Activated T-helper 17 cell treated with anti-CD3 and anti-CD28 coated beads, Interleukin-2, amount 50 U/mL, for 72 hours (primary cell): ENCODE measurements around the gene SCN8A. TPM values are rescaled to one million over a fixed set of nuclear protein-coding genes. Genes with fewer than 3 reads are reported as not detected.
"Not testable (repeated sequence)": the region's sequence is repeated elsewhere in the genome, so short reads cannot be mapped to it uniquely, and the experiment has no call there.

ENCODE experiments used
- ATAC-seq: fragments of 150-1000 bp; cut with Tn5 transposase; replicated peaks from 2 replicates; pipeline ENCODE4 v1.10.0; 2021; ENCODE audit warnings: mild to moderate bottlenecking, moderate library complexity
- H3K27ac Mint-ChIP-seq: one replicate; pipeline ENCODE4 v1.8.0; 2022; ENCODE audit warnings: mixed read lengths
- H3K27me3 Mint-ChIP-seq: one replicate; pipeline ENCODE4 v1.8.0; 2022; ENCODE audit warnings: mixed read lengths
- H3K36me3 Mint-ChIP-seq: one replicate; pipeline ENCODE4 v1.8.0; 2022; ENCODE audit warnings: low read depth, mild to moderate bottlenecking, mixed read lengths
- H3K4me1 Mint-ChIP-seq: one replicate; pipeline ENCODE4 v1.8.0; 2022; ENCODE audit warnings: mixed read lengths
- H3K4me3 Mint-ChIP-seq: one replicate; pipeline ENCODE4 v1.8.0; 2022; ENCODE audit warnings: mild to moderate bottlenecking, mixed read lengths
- H3K9me3 Mint-ChIP-seq: one replicate; pipeline ENCODE4 v1.8.0; 2022; ENCODE audit warnings: mixed read lengths
- total RNA-seq, 2 donors: library from RNA; stranded (reverse); gene quantifications; one replicate each; pipeline ENCODE4 v1.2.3, GENCODE V29; 2022

Gene SCN8A
- total RNA-seq, 2 donors from 2014 or later, result 0.73 to 1.2 TPM

DNA sequence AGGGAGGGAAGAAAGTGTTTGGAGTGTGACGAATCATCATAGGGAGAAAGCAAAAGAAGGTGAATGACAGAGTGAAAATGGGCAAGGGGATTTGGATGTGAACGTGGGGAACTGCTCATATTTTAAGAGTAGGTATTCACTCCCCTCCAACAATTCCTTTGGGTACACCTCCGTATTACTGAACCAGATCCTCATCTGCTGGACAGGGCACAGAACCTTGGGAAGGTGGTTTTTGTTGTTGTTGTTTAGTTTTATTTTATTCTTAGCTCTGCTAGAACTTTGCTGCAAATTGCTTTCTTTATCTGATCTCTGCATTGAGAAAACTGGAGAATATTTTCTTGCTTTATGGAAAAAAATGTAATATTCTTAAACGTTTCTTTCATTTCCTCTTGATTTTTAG lies 7.1 kb downstream of the SCN8A start:
- no peaks in the 10 kb centered on the region for H3K36me3 Mint-ChIP-seq
- H3K4me1 Mint-ChIP-seq, result no peaks in the 10 kb centered on the region
- H3K27me3 Mint-ChIP-seq, result peaks cover 34% of the 10 kb centered on the region
- no peak overlapping the region for H3K27ac Mint-ChIP-seq
- H3K4me3 Mint-ChIP-seq, result no peak overlapping the region
- no peak for ATAC-seq
- H3K9me3 Mint-ChIP-seq, result no peaks in the 10 kb centered on the region

- Mint-ChIP-seq H3K4me1 (no peaks in the 10 kb centered on the region), H3K4me3 (no peak overlapping the region), H3K27me3 (peaks cover 23% of the 10 kb centered on the region), H3K36me3 (no peaks in the 10 kb centered on the region), H3K9me3 (no peaks in the 10 kb centered on the region), H3K27ac (no peak overlapping the region)
- no peak for ATAC-seq
Measured at GRCh38 chr12:51600721-51601120, 9.7 kb downstream of the SCN8A start.

DNA sequence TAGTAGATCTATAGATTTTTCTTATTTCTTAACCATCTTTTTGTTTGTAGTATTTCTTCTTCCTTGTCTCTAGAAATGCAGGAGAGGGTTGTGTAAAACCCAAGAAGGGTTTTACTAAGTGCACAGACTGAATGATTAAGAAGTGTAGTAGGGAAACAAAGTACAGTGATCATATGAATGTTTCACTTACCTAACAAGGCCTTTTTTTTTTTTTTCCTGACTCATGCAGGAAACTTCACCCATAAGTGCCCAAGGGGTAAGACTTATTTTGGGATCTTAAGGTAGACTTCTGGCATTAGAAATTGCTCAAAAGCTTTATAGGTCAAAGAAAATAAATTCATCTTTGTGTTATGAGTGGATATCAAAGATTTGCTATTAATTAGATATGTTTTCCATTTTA lies 10.2 kb downstream of the SCN8A start:
- H3K9me3 Mint-ChIP-seq, result no peaks in the 10 kb centered on the region
- no peaks in the 10 kb centered on the region for H3K36me3 Mint-ChIP-seq
- no peak for ATAC-seq
- H3K4me1 Mint-ChIP-seq, result no peaks in the 10 kb centered on the region
- H3K4me3 Mint-ChIP-seq, result no peak overlapping the region
- H3K27me3 Mint-ChIP-seq, result peaks cover 19% of the 10 kb centered on the region
- no peak overlapping the region for H3K27ac Mint-ChIP-seq

- H3K9me3 Mint-ChIP-seq, H3K4me3 Mint-ChIP-seq, H3K27ac Mint-ChIP-seq, H3K36me3 Mint-ChIP-seq, H3K4me1 Mint-ChIP-seq, ATAC-seq: not testable (repeated sequence)
- peaks cover 10% of the 10 kb centered on the region for H3K27me3 Mint-ChIP-seq
Measured at GRCh38 chr12:51605896-51606295, 14.9 kb downstream of the SCN8A start.

- not testable (repeated sequence) for ATAC-seq, H3K4me1 Mint-ChIP-seq, H3K27ac Mint-ChIP-seq, H3K4me3 Mint-ChIP-seq, H3K9me3 Mint-ChIP-seq, H3K36me3 Mint-ChIP-seq
- H3K27me3 Mint-ChIP-seq, result peaks cover 10% of the 10 kb centered on the region
Measured at GRCh38 chr12:51607197-51607596, 16.2 kb downstream of the SCN8A start.

- H3K4me3 Mint-ChIP-seq, result no peak overlapping the region
- no peak for ATAC-seq
- H3K4me1 Mint-ChIP-seq, result no peaks in the 10 kb centered on the region
- H3K36me3 Mint-ChIP-seq, result no peaks in the 10 kb centered on the region
- peaks cover 16% of the 10 kb centered on the region for H3K27me3 Mint-ChIP-seq
- peaks cover 4% of the 10 kb centered on the region for H3K9me3 Mint-ChIP-seq
- H3K27ac Mint-ChIP-seq, result no peak overlapping the region
Measured at GRCh38 chr12:51620448-51620847, 29.4 kb downstream of the SCN8A start.

DNA sequence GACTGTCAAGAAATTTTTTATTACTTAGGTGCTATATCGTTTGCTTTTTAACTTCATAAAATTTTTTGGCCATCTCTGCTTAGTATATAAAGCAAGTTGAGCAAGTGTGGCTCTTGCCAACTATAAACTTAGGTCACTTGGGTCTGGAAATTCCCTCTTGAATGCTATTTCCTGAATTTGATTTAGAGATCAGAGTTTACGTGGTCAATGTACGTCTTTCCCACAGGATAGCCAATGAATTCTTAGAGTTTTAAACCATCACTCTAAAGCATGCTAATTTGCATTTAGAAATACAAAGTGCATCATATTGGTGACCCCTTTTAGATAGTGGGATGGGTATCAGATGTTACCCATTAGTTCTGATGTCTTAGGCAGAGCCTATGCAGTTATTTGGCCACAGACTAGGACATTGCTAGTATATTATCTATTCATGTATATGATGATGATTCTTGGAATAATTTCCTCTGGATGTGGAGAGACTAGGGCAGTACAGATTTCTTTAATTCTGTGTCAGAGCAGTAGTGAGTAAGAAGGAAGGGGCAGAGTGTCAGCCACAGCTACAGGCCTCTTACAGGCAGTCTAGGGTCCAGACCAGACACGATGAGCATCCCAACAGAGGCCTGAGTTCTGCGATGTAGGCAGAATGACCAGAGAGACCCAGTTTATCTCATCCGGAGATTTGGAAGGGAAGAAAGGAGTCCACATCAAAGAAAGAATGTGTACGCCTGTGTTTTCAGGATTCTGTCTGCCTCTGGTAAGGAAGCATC lies 30.3 kb downstream of the SCN8A start:
- Mint-ChIP-seq H3K4me1 (no peaks in the 10 kb centered on the region), H3K27me3 (peaks cover 25% of the 10 kb centered on the region), H3K36me3 (no peaks in the 10 kb centered on the region), H3K4me3 (no peak overlapping the region), H3K27ac (no peak overlapping the region), H3K9me3 (peaks cover 4% of the 10 kb centered on the region)
- no peak for ATAC-seq

GRCh38 chr12:51622564-51622963 lies 31.5 kb downstream of the SCN8A start:
- H3K27ac Mint-ChIP-seq, result no peak overlapping the region
- no peaks in the 10 kb centered on the region for H3K36me3 Mint-ChIP-seq
- no peaks in the 10 kb centered on the region for H3K4me1 Mint-ChIP-seq
- H3K27me3 Mint-ChIP-seq, result peaks cover 23% of the 10 kb centered on the region
- H3K9me3 Mint-ChIP-seq, result peaks cover 4% of the 10 kb centered on the region
- ATAC-seq, result no peak
- no peak overlapping the region for H3K4me3 Mint-ChIP-seq

- H3K9me3 Mint-ChIP-seq, result no peaks in the 10 kb centered on the region
- no peak for ATAC-seq
- H3K4me1 Mint-ChIP-seq, result no peaks in the 10 kb centered on the region
- no peaks in the 10 kb centered on the region for H3K36me3 Mint-ChIP-seq
- H3K27ac Mint-ChIP-seq, result no peak overlapping the region
- no peak overlapping the region for H3K4me3 Mint-ChIP-seq
- H3K27me3 Mint-ChIP-seq, result peaks cover 24% of the 10 kb centered on the region
Measured at GRCh38 chr12:51625370-51625769, 34.3 kb downstream of the SCN8A start.

GRCh38 chr12:51626115-51626514 lies 35.1 kb downstream of the SCN8A start:
- H3K27me3 Mint-ChIP-seq, result peaks cover 29% of the 10 kb centered on the region
- H3K9me3 Mint-ChIP-seq, result no peaks in the 10 kb centered on the region
- H3K36me3 Mint-ChIP-seq, result no peaks in the 10 kb centered on the region
- no peak for ATAC-seq
- no peaks in the 10 kb centered on the region for H3K4me1 Mint-ChIP-seq
- H3K27ac Mint-ChIP-seq, result no peak overlapping the region
- no peak overlapping the region for H3K4me3 Mint-ChIP-seq

DNA sequence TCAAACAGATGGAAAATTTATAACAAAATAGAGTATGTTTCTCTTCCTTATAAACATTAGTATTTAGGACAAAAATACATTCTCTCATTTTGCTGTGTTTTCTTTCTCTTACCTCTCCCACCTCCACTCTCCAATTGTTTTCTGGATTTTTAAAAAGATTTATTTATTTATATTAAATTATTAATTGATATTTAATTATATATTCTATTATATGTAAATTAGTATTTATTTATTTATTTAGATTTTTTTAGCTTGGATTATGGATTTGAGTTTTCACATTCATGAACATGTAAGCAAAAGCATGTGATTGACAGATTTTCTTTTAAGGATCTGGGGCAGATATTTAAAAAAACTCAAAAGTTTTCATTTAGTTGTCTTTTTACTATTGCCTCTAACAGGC lies 35.6 kb downstream of the SCN8A start:
- Mint-ChIP-seq H3K36me3 (no peaks in the 10 kb centered on the region), H3K9me3 (no peaks in the 10 kb centered on the region), H3K4me3 (no peak overlapping the region), H3K4me1 (no peaks in the 10 kb centered on the region), H3K27me3 (peaks cover 29% of the 10 kb centered on the region), H3K27ac (no peak overlapping the region)
- ATAC-seq, result no peak

DNA sequence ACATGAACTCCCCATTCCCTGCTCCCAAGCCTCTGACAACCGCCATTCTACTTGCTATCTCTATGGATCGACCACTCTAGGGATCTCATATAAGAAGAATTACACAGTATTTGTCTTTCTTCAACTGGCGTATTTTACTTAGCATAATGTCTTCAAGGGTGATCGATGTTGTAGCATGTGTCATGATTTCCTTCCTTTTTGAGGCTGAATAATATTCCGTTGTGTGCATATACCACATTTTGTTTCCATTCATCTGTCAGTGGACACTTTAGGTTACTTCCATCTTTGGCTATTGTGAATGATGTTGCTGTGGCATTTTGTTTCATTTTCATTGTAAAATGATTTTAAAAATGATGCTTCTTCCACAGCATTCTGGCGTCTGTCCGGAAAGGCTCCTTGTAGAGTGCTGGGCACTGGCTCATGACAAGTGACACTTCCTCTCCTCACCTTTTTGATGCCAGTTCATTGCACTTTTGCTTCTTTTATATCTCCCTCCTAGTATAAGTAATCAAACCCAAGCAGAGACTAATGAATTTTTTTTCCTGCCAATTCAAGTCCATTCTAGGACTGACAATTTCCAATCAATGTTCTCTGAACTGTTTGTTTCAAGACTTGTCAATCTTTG lies 39.3 kb downstream of the SCN8A start:
- no peak for ATAC-seq
- H3K36me3 Mint-ChIP-seq, result no peaks in the 10 kb centered on the region
- H3K4me3 Mint-ChIP-seq, result no peak overlapping the region
- no peaks in the 10 kb centered on the region for H3K4me1 Mint-ChIP-seq
- H3K27me3 Mint-ChIP-seq, result peaks cover 36% of the 10 kb centered on the region
- no peaks in the 10 kb centered on the region for H3K9me3 Mint-ChIP-seq
- H3K27ac Mint-ChIP-seq, result no peak overlapping the region

GRCh38 chr12:51630986-51631385 lies 40.0 kb downstream of the SCN8A start:
- Mint-ChIP-seq H3K4me3 (no peak overlapping the region), H3K27ac (no peak overlapping the region), H3K9me3 (no peaks in the 10 kb centered on the region), H3K4me1 (no peaks in the 10 kb centered on the region), H3K36me3 (no peaks in the 10 kb centered on the region), H3K27me3 (peaks cover 32% of the 10 kb centered on the region)
- no peak for ATAC-seq

- Mint-ChIP-seq H3K27me3 (peaks cover 28% of the 10 kb centered on the region), H3K27ac (no peak overlapping the region), H3K4me1 (no peaks in the 10 kb centered on the region), H3K4me3 (no peak overlapping the region), H3K9me3 (no peaks in the 10 kb centered on the region), H3K36me3 (no peaks in the 10 kb centered on the region)
- ATAC-seq, result no peak
Measured at GRCh38 chr12:51631591-51631990, 40.6 kb downstream of the SCN8A start.

DNA sequence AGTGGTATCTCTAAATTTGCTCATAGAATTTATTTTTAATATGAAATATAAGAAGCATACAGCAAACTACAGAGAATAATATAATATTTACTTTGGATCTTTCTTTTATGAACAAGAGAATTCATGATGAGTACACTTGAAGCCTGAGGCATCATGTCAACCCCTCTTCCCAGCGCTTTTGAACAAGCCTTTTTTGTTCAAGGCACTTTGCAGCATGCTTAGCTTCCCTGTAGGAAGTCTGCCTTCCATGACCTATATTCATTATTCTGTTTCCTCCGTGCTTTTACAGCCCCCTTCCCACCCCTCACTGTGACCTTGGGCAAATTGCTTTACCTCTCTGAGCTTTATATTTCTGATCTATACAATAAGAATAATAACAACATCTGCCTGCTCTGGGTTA lies 41.6 kb downstream of the SCN8A start:
- Mint-ChIP-seq H3K4me1 (no peaks in the 10 kb centered on the region), H3K36me3 (no peaks in the 10 kb centered on the region), H3K4me3 (no peak overlapping the region), H3K27ac (no peak overlapping the region), H3K9me3 (peaks cover 4% of the 10 kb centered on the region), H3K27me3 (peaks cover 24% of the 10 kb centered on the region)
- ATAC-seq, result no peak
